ENCODE measurements around the gene KAT2A. TPM values are rescaled to one million over a fixed set of nuclear protein-coding genes. Genes with fewer than 3 reads are reported as not detected.

Gene KAT2A
- total RNA-seq, 2 experiments from 2014 or later: 46.2 to 54.8 TPM

GRCh38 chr17:42103221-42103954 lies 17.8 kb downstream of the KAT2A start:
- no peak for ATAC-seq
- POLR2A ChIA-PET: interaction anchor here (0.6 kb wide), 1 partner anchor 86 kb away, joined by 4 read pairs; the partner anchor contains the start of gene DNAJC7
- Mint-ChIP-seq H3K9me3 (ENCODE audit: low read depth) (no peaks in the 10 kb centered on the region), H3K4me3 (no peak overlapping the region), H3K27ac (no peak overlapping the region), H3K36me3 (ENCODE audit: low read depth) (no peaks in the 10 kb centered on the region), H3K4me1 (peaks cover 6% of the 10 kb centered on the region), H3K27me3 (no peaks in the 10 kb centered on the region)
- DNase-seq: no peak
- intact Hi-C loops (cut with DNase I, micrococcal nuclease): no loop called here
- CTCF ChIA-PET: interaction anchor here (0.6 to 2.2 kb wide), 10 partner anchors 9 to 137 kb away, joined by 3 to 8 read pairs (median 4); partner anchors contain the start of genes CNP, DHX58 and NKIRAS2

GRCh38 chr17:42101513-42102292 lies 19.5 kb downstream of the KAT2A start:
- H3K27ac Mint-ChIP-seq: no peak overlapping the region
- H3K36me3 Mint-ChIP-seq (ENCODE audit: low read depth): no peaks in the 10 kb centered on the region
- POLR2A ChIA-PET: interaction anchor here (1.0 kb wide), 1 partner anchor 9 kb away, joined by 3 read pairs; no protein-coding TSS in a partner anchor
- H3K4me1 Mint-ChIP-seq: peaks cover 8% of the 10 kb centered on the region
- no peaks in the 10 kb centered on the region for H3K9me3 Mint-ChIP-seq (ENCODE audit: low read depth)
- intact Hi-C loops (cut with DNase I, micrococcal nuclease): loop anchor here (1.0 kb wide), 3 partner anchors 34 to 138 kb away; no protein-coding TSS in a partner anchor
- CTCF ChIA-PET: interaction anchor here (0.5 to 2.2 kb wide), 17 partner anchors 10 to 410 kb away, joined by 3 to 13 read pairs (median 5); partner anchors contain the start of gene DHX58
- ATAC-seq: peak; percentile 73
- H3K27me3 Mint-ChIP-seq: peaks cover 12% of the 10 kb centered on the region
- peak; percentile 88 for DNase-seq
- no peak overlapping the region for H3K4me3 Mint-ChIP-seq

GRCh38 chr17:42098730-42099399 lies 22.3 kb downstream of the KAT2A start:
- Mint-ChIP-seq H3K4me3 (no peak overlapping the region), H3K36me3 (ENCODE audit: low read depth) (no peaks in the 10 kb centered on the region), H3K27ac (no peak overlapping the region), H3K9me3 (ENCODE audit: low read depth) (no peaks in the 10 kb centered on the region), H3K4me1 (peaks cover 8% of the 10 kb centered on the region), H3K27me3 (peaks cover 16% of the 10 kb centered on the region)
- POLR2A ChIA-PET: no interaction called here
- DNase-seq: no peak
- CTCF ChIA-PET: interaction anchor here (0.6 to 2.3 kb wide), 8 partner anchors 9 to 1495 kb away, joined by 3 to 8 read pairs (median 4); partner anchors contain the start of genes KAT2A and NKIRAS2
- ATAC-seq: no peak
- intact Hi-C loops (cut with DNase I, micrococcal nuclease): loop anchor here (1.0 kb wide), 1 partner anchor 8 kb away; no protein-coding TSS in a partner anchor

GRCh38 chr17:42097691-42098631 lies 23.2 kb downstream of the KAT2A start, which contains the start of gene ZNF385C:
ZNF385C (minus strand) TSS chr17:42098473; CDS start chr17:42063056, 35,417 bp downstream.
- ATAC-seq: peak; percentile 72
- peak; percentile 66 for DNase-seq
- intact Hi-C loops (cut with DNase I, micrococcal nuclease): loop anchor here in 1 of 2 experiments (1.0 kb wide), 1 partner anchor 9 kb away; no protein-coding TSS in a partner anchor
- H3K27me3 Mint-ChIP-seq: peaks cover 16% of the 10 kb centered on the region
- no peaks in the 10 kb centered on the region for H3K9me3 Mint-ChIP-seq (ENCODE audit: low read depth)
- peaks cover 8% of the 10 kb centered on the region for H3K4me1 Mint-ChIP-seq
- no peak within 1 kb of the TSS for H3K4me3 Mint-ChIP-seq
- ChIA-PET CTCF (interaction anchor here (0.7 to 2.3 kb wide), 9 partner anchors 9 to 135 kb away, joined by 3 to 8 read pairs (median 4); partner anchors contain the start of genes KAT2A and NKIRAS2), POLR2A (no interaction called here)
- no peaks in the 10 kb centered on the region for H3K36me3 Mint-ChIP-seq (ENCODE audit: low read depth)
- peak within 1 kb of the TSS; percentile 31 for H3K27ac Mint-ChIP-seq

GRCh38 chr17:42096360-42097111 lies 24.6 kb downstream of the KAT2A start:
- ATAC-seq (no peak), DNase-seq (no peak)
- Mint-ChIP-seq H3K36me3 (ENCODE audit: low read depth) (no peaks in the 10 kb centered on the region), H3K27ac (no peak overlapping the region), H3K9me3 (ENCODE audit: low read depth) (no peaks in the 10 kb centered on the region), H3K4me1 (peaks cover 8% of the 10 kb centered on the region), H3K4me3 (no peak overlapping the region), H3K27me3 (peaks cover 17% of the 10 kb centered on the region)
- CTCF ChIA-PET: interaction anchor here (0.5 to 1.7 kb wide), 3 partner anchors 53 to 265 kb away, joined by 3 to 5 read pairs (median 3); no protein-coding TSS in a partner anchor
- POLR2A ChIA-PET: interaction anchor here (0.6 kb wide), 1 partner anchor 152 kb away, joined by 3 read pairs; no protein-coding TSS in a partner anchor
- intact Hi-C loops (cut with DNase I, micrococcal nuclease): no loop called here

- intact Hi-C loops (cut with DNase I, micrococcal nuclease): no loop called here
- H3K9me3 Mint-ChIP-seq (ENCODE audit: low read depth): no peaks in the 10 kb centered on the region
- H3K4me3 Mint-ChIP-seq: no peak overlapping the region
- ChIA-PET POLR2A (interaction anchor here (0.6 kb wide), 1 partner anchor 12 kb away, joined by 6 read pairs; no protein-coding TSS in a partner anchor), CTCF (interaction anchor here (0.6 kb wide), 1 partner anchor 430 kb away, joined by 3 read pairs; no protein-coding TSS in a partner anchor)
- H3K27me3 Mint-ChIP-seq: peaks cover 17% of the 10 kb centered on the region
- no peak for ATAC-seq
- H3K27ac Mint-ChIP-seq: no peak overlapping the region
- peaks cover 8% of the 10 kb centered on the region for H3K4me1 Mint-ChIP-seq
- DNase-seq: no peak
- H3K36me3 Mint-ChIP-seq (ENCODE audit: low read depth): no peaks in the 10 kb centered on the region
These were observed 26.6 kb downstream of the KAT2A start for GRCh38 chr17:42094375-42095069.

- Mint-ChIP-seq H3K9me3 (ENCODE audit: low read depth) (no peaks in the 10 kb centered on the region), H3K27ac (no peak overlapping the region), H3K36me3 (ENCODE audit: low read depth) (no peaks in the 10 kb centered on the region), H3K4me3 (no peak overlapping the region), H3K4me1 (peaks cover 6% of the 10 kb centered on the region), H3K27me3 (peaks cover 18% of the 10 kb centered on the region)
- ChIA-PET POLR2A (no interaction called here), CTCF (interaction anchor here (0.8 kb wide), 1 partner anchor 66 kb away, joined by 3 read pairs; no protein-coding TSS in a partner anchor)
- intact Hi-C loops (cut with DNase I, micrococcal nuclease): no loop called here
- no peak for ATAC-seq
- no peak for DNase-seq
These were observed 28.2 kb downstream of the KAT2A start for GRCh38 chr17:42092939-42093338.

- no peak for ATAC-seq
- peaks cover 6% of the 10 kb centered on the region for H3K27me3 Mint-ChIP-seq
- POLR2A ChIA-PET: no interaction called here
- no peaks in the 10 kb centered on the region for H3K36me3 Mint-ChIP-seq (ENCODE audit: low read depth)
- H3K27ac Mint-ChIP-seq: no peak overlapping the region
- CTCF ChIA-PET: interaction anchor here (0.6 to 1.1 kb wide), 2 partner anchors 10 to 501 kb away, joined by 3 to 6 read pairs; no protein-coding TSS in a partner anchor
- DNase-seq: no peak
- no peaks in the 10 kb centered on the region for H3K9me3 Mint-ChIP-seq (ENCODE audit: low read depth)
- no peak overlapping the region for H3K4me3 Mint-ChIP-seq
- H3K4me1 Mint-ChIP-seq: no peaks in the 10 kb centered on the region
- intact Hi-C loops (cut with DNase I, micrococcal nuclease): no loop called here
These were observed 30.0 kb downstream of the KAT2A start for GRCh38 chr17:42090964-42091790.

GRCh38 chr17:42088736-42089135 lies 32.4 kb downstream of the KAT2A start:
- no peaks in the 10 kb centered on the region for H3K9me3 Mint-ChIP-seq (ENCODE audit: low read depth)
- H3K27ac Mint-ChIP-seq: no peak overlapping the region
- H3K36me3 Mint-ChIP-seq (ENCODE audit: low read depth): no peaks in the 10 kb centered on the region
- H3K4me1 Mint-ChIP-seq: no peaks in the 10 kb centered on the region
- ChIA-PET CTCF (no interaction called here), POLR2A (no interaction called here)
- intact Hi-C loops (cut with DNase I, micrococcal nuclease): no loop called here
- H3K4me3 Mint-ChIP-seq: no peak overlapping the region
- no peak for DNase-seq
- H3K27me3 Mint-ChIP-seq: peaks cover 4% of the 10 kb centered on the region
- ATAC-seq: no peak

All from activated CD4-positive, alpha-beta T cell treated with anti-CD3 and anti-CD28 coated beads for 36 hours (primary cell).